ENCODE results near the gene RNGTT.

DNA sequence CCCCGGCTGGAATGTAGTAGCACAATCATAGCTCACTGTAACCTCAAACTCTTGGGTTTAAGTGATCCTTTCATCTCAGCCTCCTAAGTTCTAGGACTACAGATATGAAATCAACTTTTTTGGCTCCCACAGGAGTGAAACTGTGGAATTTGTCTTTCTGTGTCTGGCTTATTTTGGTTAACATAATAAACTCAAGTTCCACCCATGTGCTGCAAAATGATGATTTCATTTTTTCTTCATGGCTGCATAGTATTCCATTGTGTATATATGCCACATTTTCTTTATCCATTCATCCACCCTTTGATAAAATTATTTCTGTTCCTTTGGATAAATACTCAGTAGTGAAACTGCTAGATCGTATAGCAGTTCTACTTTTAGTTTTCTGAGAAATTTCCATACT lies 29.9 kb downstream of the RNGTT start:
- TF ChIP-seq, protein P1, sequence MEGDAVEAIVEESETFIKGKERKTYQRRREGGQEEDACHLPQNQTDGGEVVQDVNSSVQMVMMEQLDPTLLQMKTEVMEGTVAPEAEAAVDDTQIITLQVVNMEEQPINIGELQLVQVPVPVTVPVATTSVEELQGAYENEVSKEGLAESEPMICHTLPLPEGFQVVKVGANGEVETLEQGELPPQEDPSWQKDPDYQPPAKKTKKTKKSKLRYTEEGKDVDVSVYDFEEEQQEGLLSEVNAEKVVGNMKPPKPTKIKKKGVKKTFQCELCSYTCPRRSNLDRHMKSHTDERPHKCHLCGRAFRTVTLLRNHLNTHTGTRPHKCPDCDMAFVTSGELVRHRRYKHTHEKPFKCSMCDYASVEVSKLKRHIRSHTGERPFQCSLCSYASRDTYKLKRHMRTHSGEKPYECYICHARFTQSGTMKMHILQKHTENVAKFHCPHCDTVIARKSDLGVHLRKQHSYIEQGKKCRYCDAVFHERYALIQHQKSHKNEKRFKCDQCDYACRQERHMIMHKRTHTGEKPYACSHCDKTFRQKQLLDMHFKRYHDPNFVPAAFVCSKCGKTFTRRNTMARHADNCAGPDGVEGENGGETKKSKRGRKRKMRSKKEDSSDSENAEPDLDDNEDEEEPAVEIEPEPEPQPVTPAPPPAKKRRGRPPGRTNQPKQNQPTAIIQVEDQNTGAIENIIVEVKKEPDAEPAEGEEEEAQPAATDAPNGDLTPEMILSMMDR (IDR thresholded peaks at IDR 0.05) = no peak
- TF ChIP-seq POLR2AphosphoS5 (IDR thresholded peaks at IDR 0.05) = no peak
